ENCODE data around the gene SFXN5. TPM values are rescaled to one million over a fixed set of nuclear protein-coding genes. Genes with fewer than 3 reads are reported as not detected.

Gene SFXN5
- total and polyA plus RNA-seq, 3 donors from 2014 or later: 24.0 to 32.2 (median 25.4) TPM

DNA sequence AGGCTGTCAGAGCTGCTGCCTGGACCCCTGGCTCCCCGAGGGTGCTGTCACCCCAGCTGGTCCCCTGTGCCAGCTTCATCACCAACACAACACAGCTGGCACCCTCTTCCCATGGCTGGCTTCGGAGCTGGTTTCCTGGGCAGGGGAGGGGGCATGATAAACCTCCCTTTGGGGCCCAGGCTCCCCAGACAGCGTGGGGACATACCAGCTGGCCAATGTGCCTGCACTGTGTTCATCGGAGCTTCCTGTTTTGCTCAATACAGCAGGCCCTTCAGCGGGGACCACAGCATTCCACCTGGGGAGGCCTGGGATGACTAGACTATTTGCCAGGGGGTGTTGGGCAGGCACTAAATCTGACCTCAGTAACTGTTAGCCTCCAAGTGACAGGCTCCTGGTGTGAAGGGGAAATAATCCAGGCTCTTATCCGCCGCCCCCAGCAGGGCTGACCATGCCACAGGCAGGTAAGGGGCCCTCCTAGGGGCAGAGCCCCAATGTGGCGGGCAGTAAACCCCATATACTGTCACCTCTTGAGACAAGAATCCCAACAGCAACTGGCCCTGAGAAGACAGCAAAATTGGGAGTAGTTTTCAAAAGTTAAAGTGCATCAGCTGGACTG lies 109.6 kb downstream of the SFXN5 start:
- no peaks in the 10 kb centered on the region for H3K36me3 ChIP-seq (ENCODE audit: low read depth, missing control alignments)
- H3K27me3 ChIP-seq: no peaks in the 10 kb centered on the region
- DNase-seq: no peak
- 73 to 91% methylated on average over 6 to 8 of the region's 8 CpGs for WGBS, 2 donors
- no peaks in the 10 kb centered on the region for H3K9me3 ChIP-seq
- no peak overlapping the region for H3K4me3 ChIP-seq
- TF ChIP-seq, protein P1, sequence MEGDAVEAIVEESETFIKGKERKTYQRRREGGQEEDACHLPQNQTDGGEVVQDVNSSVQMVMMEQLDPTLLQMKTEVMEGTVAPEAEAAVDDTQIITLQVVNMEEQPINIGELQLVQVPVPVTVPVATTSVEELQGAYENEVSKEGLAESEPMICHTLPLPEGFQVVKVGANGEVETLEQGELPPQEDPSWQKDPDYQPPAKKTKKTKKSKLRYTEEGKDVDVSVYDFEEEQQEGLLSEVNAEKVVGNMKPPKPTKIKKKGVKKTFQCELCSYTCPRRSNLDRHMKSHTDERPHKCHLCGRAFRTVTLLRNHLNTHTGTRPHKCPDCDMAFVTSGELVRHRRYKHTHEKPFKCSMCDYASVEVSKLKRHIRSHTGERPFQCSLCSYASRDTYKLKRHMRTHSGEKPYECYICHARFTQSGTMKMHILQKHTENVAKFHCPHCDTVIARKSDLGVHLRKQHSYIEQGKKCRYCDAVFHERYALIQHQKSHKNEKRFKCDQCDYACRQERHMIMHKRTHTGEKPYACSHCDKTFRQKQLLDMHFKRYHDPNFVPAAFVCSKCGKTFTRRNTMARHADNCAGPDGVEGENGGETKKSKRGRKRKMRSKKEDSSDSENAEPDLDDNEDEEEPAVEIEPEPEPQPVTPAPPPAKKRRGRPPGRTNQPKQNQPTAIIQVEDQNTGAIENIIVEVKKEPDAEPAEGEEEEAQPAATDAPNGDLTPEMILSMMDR (IDR thresholded peaks at IDR 0.05): no peak
- TF ChIP-seq POLR2A (IDR thresholded peaks at IDR 0.05): no peak
- H3K4me1 ChIP-seq: peaks cover 7% of the 10 kb centered on the region
- intact Hi-C loops (cut with DNase I; ENCODE audit: low total_unique reads): no loop called here
- no peak overlapping the region for H3K27ac ChIP-seq

DNA sequence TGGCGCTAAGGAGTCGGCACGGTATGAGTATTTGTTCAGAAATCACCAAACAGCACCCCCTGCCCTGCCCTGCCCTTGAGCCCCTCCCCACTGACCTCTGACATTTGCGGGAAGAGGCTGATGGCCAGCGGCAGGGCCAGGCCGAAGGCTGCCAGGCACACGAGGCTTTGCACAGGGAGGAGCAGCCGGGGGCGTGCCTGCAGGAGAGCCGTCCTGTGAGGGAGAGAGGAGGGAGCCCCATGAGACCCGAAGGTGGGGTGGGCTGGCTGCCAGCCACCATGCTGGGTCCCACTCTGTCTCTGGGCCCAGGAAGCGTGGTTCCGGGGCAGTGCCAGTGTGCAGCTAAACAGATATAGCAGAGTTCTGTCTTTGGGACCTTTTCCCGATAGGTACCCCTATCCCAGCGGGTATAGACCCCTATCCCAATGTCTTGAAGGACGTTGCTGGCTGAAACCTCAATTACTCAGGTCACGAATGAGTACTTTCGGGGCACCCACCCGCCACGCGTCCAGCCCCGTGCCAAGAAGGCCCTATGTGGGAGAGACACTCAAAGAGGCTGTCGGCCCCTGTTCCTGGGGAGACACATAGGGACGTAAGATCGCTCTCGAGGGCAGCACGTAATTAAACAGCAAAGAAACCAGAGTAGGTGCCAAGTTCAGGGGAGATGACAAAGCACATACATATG lies 110.3 kb downstream of the SFXN5 start:
- no peak for DNase-seq
- WGBS, 2 donors: 90 to 94% methylated on average over 22 to 27 of the region's 27 CpGs
- TF ChIP-seq, protein P1 (IDR thresholded peaks at IDR 0.05): no peak
- no peak for TF ChIP-seq POLR2A (IDR thresholded peaks at IDR 0.05)
- peaks cover 7% of the 10 kb centered on the region for H3K4me1 ChIP-seq
- no peak overlapping the region for H3K27ac ChIP-seq
- no peak overlapping the region for H3K4me3 ChIP-seq
- no peaks in the 10 kb centered on the region for H3K27me3 ChIP-seq
- no peaks in the 10 kb centered on the region for H3K9me3 ChIP-seq
- H3K36me3 ChIP-seq (ENCODE audit: low read depth, missing control alignments): no peaks in the 10 kb centered on the region
- intact Hi-C loops (cut with DNase I; ENCODE audit: low total_unique reads): no loop called here

DNA sequence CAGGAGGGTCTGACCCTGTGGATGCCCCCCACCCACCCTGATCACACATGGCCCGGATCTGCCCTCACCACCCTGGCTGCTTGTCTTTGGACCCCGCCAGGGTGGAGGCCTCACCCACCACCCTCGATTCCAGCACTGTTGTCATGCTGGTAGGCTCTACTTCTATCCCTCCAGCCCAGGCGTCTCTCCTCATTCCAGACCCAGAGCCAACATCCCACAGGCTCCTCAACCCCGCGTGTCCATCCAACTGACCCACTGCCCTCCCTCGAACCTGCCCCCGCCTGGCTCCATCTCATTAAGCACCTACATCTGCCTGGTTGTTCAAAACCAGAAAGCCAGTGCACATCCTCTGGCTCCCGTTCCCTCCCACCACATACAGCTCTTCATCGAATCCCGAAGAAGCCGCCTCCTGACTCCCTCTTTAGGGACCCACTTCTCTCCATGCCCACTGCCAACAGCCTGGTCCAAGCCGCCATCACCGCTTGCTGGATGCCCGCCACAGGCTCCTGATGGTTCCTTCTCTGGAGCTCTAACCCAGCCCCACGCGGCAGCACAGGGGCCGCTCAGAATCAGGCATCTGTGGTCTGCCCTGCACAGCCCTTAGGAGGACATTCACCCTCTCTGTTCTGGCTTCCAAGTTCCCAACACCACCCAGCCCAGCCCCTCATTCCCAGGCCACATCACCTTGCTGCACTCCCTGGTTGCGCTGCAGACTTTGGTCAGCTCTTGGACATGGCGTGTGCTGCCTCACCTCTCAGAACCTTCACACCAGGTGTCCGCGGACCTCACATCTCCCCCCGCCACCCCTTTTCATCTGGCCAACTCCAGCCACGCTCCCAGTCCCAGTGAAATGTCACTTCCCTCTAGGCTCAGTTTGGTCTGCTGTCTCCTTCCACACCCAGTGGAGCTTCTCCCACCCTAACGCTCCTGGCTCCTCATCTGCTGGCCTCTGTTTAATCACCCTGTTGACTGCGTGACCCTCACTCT lies 111.2 kb downstream of the SFXN5 start:
- WGBS, 2 donors: 94 to 95% methylated on average over 26 of the region's 26 CpGs
- Histone ChIP-seq H3K4me3 (no peak overlapping the region), H3K27me3 (no peaks in the 10 kb centered on the region), H3K27ac (no peak overlapping the region), H3K4me1 (peaks cover 7% of the 10 kb centered on the region), H3K36me3 (ENCODE audit: low read depth, missing control alignments) (no peaks in the 10 kb centered on the region), H3K9me3 (no peaks in the 10 kb centered on the region)
- TF ChIP-seq, protein P1 (IDR thresholded peaks at IDR 0.05): no peak
- TF ChIP-seq POLR2A (IDR thresholded peaks at IDR 0.05): no peak
- no peak for DNase-seq
- intact Hi-C loops (cut with DNase I; ENCODE audit: low total_unique reads): no loop called here

DNA sequence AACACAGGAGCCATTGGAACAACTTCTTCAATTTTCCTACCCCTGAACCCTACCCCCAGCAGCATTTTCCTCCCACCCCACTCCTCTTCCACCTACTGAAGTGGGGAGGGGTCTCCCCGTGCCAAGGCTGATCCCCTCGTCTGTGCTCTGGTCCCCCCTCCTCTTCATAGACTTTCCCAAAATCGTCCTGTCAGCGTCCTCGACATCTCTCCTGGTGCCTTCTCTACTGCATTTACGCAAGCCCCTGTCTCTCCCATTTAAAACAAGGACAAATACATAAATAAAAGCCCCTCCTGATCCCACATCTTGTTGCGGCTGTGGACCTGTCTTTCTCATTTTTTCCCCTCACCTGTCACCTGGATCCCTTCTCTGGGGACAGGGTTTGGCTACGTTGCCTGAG lies 112.0 kb downstream of the SFXN5 start:
- Histone ChIP-seq H3K27me3 (no peaks in the 10 kb centered on the region), H3K4me3 (no peak overlapping the region), H3K4me1 (peaks cover 7% of the 10 kb centered on the region), H3K27ac (no peak overlapping the region), H3K9me3 (no peaks in the 10 kb centered on the region), H3K36me3 (ENCODE audit: low read depth, missing control alignments) (no peaks in the 10 kb centered on the region)
- TF ChIP-seq POLR2A (IDR thresholded peaks at IDR 0.05): no peak
- TF ChIP-seq, protein P1 (IDR thresholded peaks at IDR 0.05): no peak
- WGBS, 2 donors: 93 to 94% methylated on average over 8 of the region's 8 CpGs
- DNase-seq: no peak
- intact Hi-C loops (cut with DNase I; ENCODE audit: low total_unique reads): no loop called here

All from testis (tissue), 3 donors.